OCI-LY7 (cell line): Measurements from ENCODE around the gene INSYN2B. TPM values are rescaled to one million over a fixed set of nuclear protein-coding genes. Genes with fewer than 3 reads are reported as not detected.
"Not testable (repeated sequence)": the region's sequence is repeated elsewhere in the genome, so short reads cannot be mapped to it uniquely, and the experiment has no call there.

ENCODE experiments used
- BruUV-seq: library from RNA; stranded (reverse); fragments of 400-500 nt; replicated peaks from 2 replicates; lab custom pipeline; 2021; lab: Mats Ljungman, UMichigan
- CTCF ChIA-PET: fragments of 300-600 bp; sonication (Branson Sonifier 250); formaldehyde crosslinking; loops from one replicate; lab custom pipeline; 2022; ENCODE audit warnings: antibody characterized with exemption; ENCODE audit not compliant: unreplicated experiment; lab: Charles Lee
- POLR2A ChIA-PET: fragments of 300-600 bp; sonication (Branson Sonifier 250); formaldehyde crosslinking; loops from one replicate; lab custom pipeline; 2022; ENCODE audit warnings: antibody characterized with exemption; lab: Charles Lee
- DNase-seq: peaks from one replicate; pipeline ENCODE4 v3.0.0-alpha.2; 2015; ENCODE audit warnings: low spot score
- H2AFZ ChIP-seq: fragments of 200-600 bp; sonication (generic), shearing (Covaris generic); 2 replicates; pipeline ENCODE4 v1.6.1; 2014; ENCODE audit warnings: mild to moderate bottlenecking, antibody characterized with exemption, low read length, moderate library complexity
- H3K27ac ChIP-seq: fragments of 200-600 bp; sonication (generic); 2 replicates; pipeline ENCODE4 v1.5.1; 2014; ENCODE audit warnings: mixed run types, low read depth, mild to moderate bottlenecking, moderate library complexity, low read length, inconsistent platforms; ENCODE audit not compliant: poor library complexity, severe bottlenecking
- H3K36me3 ChIP-seq: fragments of 200-600 bp; sonication (generic); 2 replicates; pipeline ENCODE4 v1.6.1; 2014; ENCODE audit warnings: mild to moderate bottlenecking, antibody characterized with exemption, low read length, moderate library complexity, mixed read lengths; ENCODE audit not compliant: insufficient read depth
- H3K4me1 ChIP-seq: fragments of 200-600 bp; sonication (generic); 2 replicates; pipeline ENCODE4 v1.5.1; 2014; ENCODE audit warnings: mild to moderate bottlenecking, low read length; ENCODE audit not compliant: insufficient read depth, poor library complexity, severe bottlenecking
- H3K4me2 ChIP-seq: fragments of 200-600 bp; sonication (generic); 2 replicates; pipeline ENCODE4 v1.6.1; 2014; ENCODE audit warnings: mild to moderate bottlenecking, low read length
- H3K4me3 ChIP-seq: fragments of 200-600 bp; sonication (generic); 2 replicates; pipeline ENCODE4 v1.5.1; 2014; ENCODE audit warnings: mild to moderate bottlenecking, low read depth, low read length; ENCODE audit not compliant: poor library complexity, severe bottlenecking
- H3K79me2 ChIP-seq: fragments of 200-600 bp; sonication (generic); 2 replicates; pipeline ENCODE4 v1.6.1; 2016; ENCODE audit warnings: low read depth, mild to moderate bottlenecking, low read length, moderate library complexity, mixed read lengths; ENCODE audit not compliant: insufficient read depth
- H3K9me2 ChIP-seq: fragments of 200-600 bp; sonication (generic); 2 replicates; pipeline ENCODE4 v1.6.1; 2016; ENCODE audit warnings: mild to moderate bottlenecking, low read length, mixed read lengths; ENCODE audit not compliant: insufficient read depth
- H3K9me3 ChIP-seq: fragments of 200-600 bp; sonication (generic); 2 replicates; pipeline ENCODE4 v1.6.1; 2014; ENCODE audit warnings: mild to moderate bottlenecking, mixed run types, low read length, mixed read lengths
- H4K20me1 ChIP-seq: fragments of 200-600 bp; sonication (generic); 2 replicates; pipeline ENCODE4 v1.6.1; 2014; ENCODE audit warnings: mild to moderate bottlenecking, antibody characterized with exemption, low read length, moderate library complexity, mixed read lengths; ENCODE audit not compliant: insufficient read depth
- CTCF ChIP-seq: fragments of 200-600 bp; sonication (generic); conservative IDR thresholded peaks from 2 replicates; pipeline ENCODE4 v1.5.1; 2014; ENCODE audit warnings: mild to moderate bottlenecking, antibody characterized with exemption, low read length, moderate library complexity, mixed read lengths
- EZH2phosphoT487 ChIP-seq: fragments of 200-600 bp; sonication (generic); IDR thresholded peaks from 2 replicates; pipeline ENCODE4 v1.6.1; 2018; ENCODE audit warnings: low read depth, borderline replicate concordance, mild to moderate bottlenecking, mixed run types, antibody characterized with exemption, low read length, moderate library complexity, mixed read lengths
- intact Hi-C: fragments of 100-400 bp; cut with micrococcal nuclease; formaldehyde crosslinking; loops from one replicate; pipeline ENCODE4 v1.10.0; 2022; ENCODE audit not compliant: unreplicated experiment
- total RNA-seq, 2 experiments: library from RNA; depleted of rRNA in 1 of 2; stranded (reverse); fragments of >200 nt in 1 of 2; shearing (Covaris generic) in 1 of 2; gene quantifications; 2 replicates each; pipeline ENCODE4 v1.2.3, GENCODE V29; 2014 to 2022

INSYN2B gene
- total RNA-seq, 2 experiments from 2014 or later: not detected

DNA sequence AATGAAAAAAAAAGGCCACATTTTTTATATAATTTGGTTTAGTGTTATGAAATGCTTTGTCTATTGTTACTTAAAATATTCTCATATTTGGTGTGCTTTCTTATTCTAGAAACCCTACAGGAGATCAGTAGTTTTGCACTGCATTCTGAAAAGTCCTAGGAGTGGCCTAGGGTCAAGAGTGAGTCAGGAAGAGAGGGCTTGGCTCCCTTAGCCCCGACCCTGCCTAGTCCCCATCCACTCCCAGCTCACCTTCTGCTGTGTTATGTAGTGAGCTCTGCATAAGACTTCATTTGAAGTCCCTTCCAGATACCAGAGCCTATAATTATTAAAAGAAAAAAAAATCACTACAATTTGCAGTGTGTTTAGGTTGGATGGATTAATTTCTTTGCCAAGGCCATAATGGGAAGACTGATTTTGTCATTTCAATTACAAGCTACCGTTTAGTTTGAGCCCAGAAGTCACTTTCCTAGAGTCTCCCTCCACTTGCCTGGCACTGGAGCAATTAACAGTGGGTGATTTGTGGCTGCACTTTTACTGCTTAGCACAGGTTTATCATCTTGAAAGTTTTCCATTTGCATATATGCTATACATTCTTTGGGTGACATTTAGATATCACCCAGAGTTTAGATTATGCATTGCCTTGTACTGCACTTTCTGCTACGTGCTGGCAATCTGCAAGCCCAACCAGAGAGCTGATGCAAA lies 143.3 kb downstream of the INSYN2B start:
- ChIA-PET POLR2A (no interaction called here), CTCF (interaction anchor here (0.5 kb wide), 1 partner anchor 27 kb away, joined by 7 read pairs; no protein-coding TSS in a partner anchor)
- intact Hi-C loops: no loop called here
- H4K20me1 ChIP-seq: no peaks in the 10 kb centered on the region
- peaks cover 36% of the 10 kb centered on the region for H3K36me3 ChIP-seq
- no peak for DNase-seq
- no peaks in the 10 kb centered on the region for H3K9me3 ChIP-seq
- no peak overlapping the region for H3K4me2 ChIP-seq
- no peaks in the 10 kb centered on the region for H3K79me2 ChIP-seq
- no peaks in the 10 kb centered on the region for H3K9me2 ChIP-seq
- H3K4me3 ChIP-seq: no peak overlapping the region
- BruUV-seq: no TSS peak
- no peak overlapping the region for H2AFZ ChIP-seq
- TF ChIP-seq CTCF (no peak), EZH2phosphoT487 (no peak)
- no peak overlapping the region for H3K27ac ChIP-seq
- H3K4me1 ChIP-seq: no peaks in the 10 kb centered on the region

- peaks cover 23% of the 10 kb centered on the region; the same call in 1 of the 2 replicates for H3K36me3 ChIP-seq
- CTCF ChIA-PET, H4K20me1 ChIP-seq, H3K4me3 ChIP-seq, H3K79me2 ChIP-seq, H3K4me1 ChIP-seq, H2AFZ ChIP-seq, H3K9me2 ChIP-seq, BruUV-seq, intact Hi-C loops, H3K4me2 ChIP-seq, H3K27ac ChIP-seq, H3K9me3 ChIP-seq, DNase-seq: not testable (repeated sequence)
- POLR2A ChIA-PET: interaction anchor here (0.7 kb wide), 1 partner anchor 69 kb away, joined by 3 read pairs; no protein-coding TSS in a partner anchor
These were observed 145.8 kb downstream of the INSYN2B start for GRCh38 chr5:169834540-169834939.

DNA sequence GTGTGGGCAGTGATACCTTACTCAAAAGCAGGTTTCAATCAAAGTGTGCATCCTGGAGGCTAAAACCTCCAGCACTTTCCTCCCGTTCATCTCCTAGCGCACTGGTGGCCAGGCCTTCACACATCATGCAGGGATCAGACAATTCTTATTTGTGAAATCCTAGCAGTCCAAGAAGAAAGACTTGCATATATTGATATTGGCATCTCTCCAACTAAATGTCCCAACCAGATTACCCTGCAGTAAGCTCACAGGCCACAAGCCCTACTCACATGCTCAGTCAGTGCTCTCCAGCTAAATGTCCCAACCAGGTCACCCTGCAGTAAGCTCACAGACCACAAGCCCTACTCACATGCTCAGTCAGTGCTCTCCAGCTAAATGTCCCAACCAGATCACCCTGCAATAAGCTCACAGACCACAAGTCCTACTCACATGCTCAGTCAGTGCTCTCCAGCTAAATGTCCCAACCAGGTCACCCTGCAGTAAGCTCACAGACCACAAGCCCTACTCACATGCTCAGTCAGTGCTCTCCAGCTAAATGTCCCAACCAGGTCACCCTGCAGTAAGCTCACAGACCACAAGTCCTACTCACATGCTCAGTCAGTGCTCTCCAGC lies 146.5 kb downstream of the INSYN2B start:
- H3K4me2 ChIP-seq, intact Hi-C loops, BruUV-seq, H3K27ac ChIP-seq, H3K9me3 ChIP-seq, H3K4me3 ChIP-seq, CTCF ChIA-PET, DNase-seq, H3K4me1 ChIP-seq, H3K9me2 ChIP-seq, H4K20me1 ChIP-seq, H2AFZ ChIP-seq, H3K79me2 ChIP-seq: not testable (repeated sequence)
- POLR2A ChIA-PET: interaction anchor here (0.7 to 1.5 kb wide), 3 partner anchors 13 to 70 kb away, joined by 3 to 5 read pairs (median 3); no protein-coding TSS in a partner anchor
- peaks cover 16% of the 10 kb centered on the region; the same call in 1 of the 2 replicates for H3K36me3 ChIP-seq
